ENCODE data around the gene PLAC8L1. TPM values are rescaled to one million over a fixed set of nuclear protein-coding genes. Genes with fewer than 3 reads are reported as not detected.

The PLAC8L1 gene
- total RNA-seq, 5 donors from 2014 or later (not counting 1 experiment from before 2014, with no cell fraction given): 0.43 to 1.4 (median 0.60) TPM; not detected in 2

- H3K27me3 Mint-ChIP-seq: peaks cover 5% of the 10 kb centered on the region in 2 donors
- no peaks in the 10 kb centered on the region for H3K9me3 ChIP-seq
- H3K4me1 Mint-ChIP-seq: no peaks in the 10 kb centered on the region
- H3K36me3 ChIP-seq (ENCODE audit: control insufficient read depth in 2 of 2, extremely low read depth in 1 of 2, insufficient read depth in 1 of 2, low read length in 1 of 2): no peaks in the 10 kb centered on the region
- no peak overlapping the region for H3K27ac ChIP-seq (ENCODE audit: low read length)
- H3K36me3 Mint-ChIP-seq: no peaks in the 10 kb centered on the region
- POLR2A ChIA-PET: no interaction called here
- H3K4me1 ChIP-seq (ENCODE audit: control insufficient read depth in 1 of 2, extremely low read depth in 1 of 2, insufficient read depth in 2 of 2, low read length in 2 of 2): no peaks in the 10 kb centered on the region
- H3K27ac Mint-ChIP-seq: no peak overlapping the region
- H3K4me3 ChIP-seq (ENCODE audit: control insufficient read depth in 1 of 2, extremely low read depth in 1 of 2, low read length in 1 of 2): no peak overlapping the region
- DNase-seq (no peak), ATAC-seq (replicated peaks in 1 of 4) (no peak)
- CTCF ChIA-PET: no interaction called here
- H3K27me3 ChIP-seq (replicated peaks in 1 of 2; ENCODE audit: control insufficient read depth in 2 of 2, extremely low read depth in 1 of 2, insufficient read depth in 2 of 2, low read length in 1 of 2): peaks cover 0 to under 1% of the 10 kb centered on the region in 2 experiments
- H3K4me3 Mint-ChIP-seq: no peak overlapping the region
- 57% methylated on average over 1 of the region's 6 CpGs for WGBS (ENCODE audit: insufficient coverage)
- H3K9me3 Mint-ChIP-seq: peaks cover 0 to 2% (median 0%) of the 10 kb centered on the region in 3 donors
These were observed 36.2 kb downstream of the PLAC8L1 start for GRCh38 chr5:146068977-146069779.

- Mint-ChIP-seq H3K36me3 (no peaks in the 10 kb centered on the region), H3K4me1 (no peaks in the 10 kb centered on the region), H3K27ac (no peak overlapping the region), H3K27me3 (peaks cover 2 to 5% of the 10 kb centered on the region in 2 donors), H3K9me3 (peaks cover 0 to 5% (median 0%) of the 10 kb centered on the region in 3 donors), H3K4me3 (no peak overlapping the region)
- H3K27me3 ChIP-seq (replicated peaks in 1 of 2; ENCODE audit: control insufficient read depth in 2 of 2, extremely low read depth in 1 of 2, insufficient read depth in 2 of 2, low read length in 1 of 2): no peaks in the 10 kb centered on the region
- DNase-seq (no peak), ATAC-seq (replicated peaks in 1 of 4) (no peak)
- no peaks in the 10 kb centered on the region for H3K9me3 ChIP-seq
- no peaks in the 10 kb centered on the region for H3K4me1 ChIP-seq (ENCODE audit: control insufficient read depth in 1 of 2, extremely low read depth in 1 of 2, insufficient read depth in 2 of 2, low read length in 2 of 2)
- H3K36me3 ChIP-seq (ENCODE audit: control insufficient read depth in 2 of 2, extremely low read depth in 1 of 2, insufficient read depth in 1 of 2, low read length in 1 of 2): no peaks in the 10 kb centered on the region
- POLR2A ChIA-PET: no interaction called here
- H3K27ac ChIP-seq (ENCODE audit: low read length): no peak overlapping the region
- WGBS (ENCODE audit: insufficient coverage): 94% methylated on average over 5 of the region's 9 CpGs
- CTCF ChIA-PET: interaction anchor here in 1 of 2 donors (0.6 kb wide), 1 partner anchor 1722 kb away, joined by 3 read pairs; no protein-coding TSS in a partner anchor
- no peak overlapping the region for H3K4me3 ChIP-seq (ENCODE audit: control insufficient read depth in 1 of 2, extremely low read depth in 1 of 2, low read length in 1 of 2)
These were observed 37.2 kb downstream of the PLAC8L1 start for GRCh38 chr5:146068206-146068605.

GRCh38 chr5:146066968-146067367 is 38.4 kb downstream of the PLAC8L1 start:
- CTCF ChIA-PET: no interaction called here

GRCh38 chr5:146060221-146060585 is 45.2 kb downstream of the PLAC8L1 start:
- Histone ChIP-seq H3K4me3 (ENCODE audit: control insufficient read depth in 1 of 2, extremely low read depth in 1 of 2, low read length in 1 of 2) (no peak overlapping the region), H3K27ac (ENCODE audit: low read length) (no peak overlapping the region), H3K27me3 (replicated peaks in 1 of 2; ENCODE audit: control insufficient read depth in 2 of 2, extremely low read depth in 1 of 2, insufficient read depth in 2 of 2, low read length in 1 of 2) (no peaks in the 10 kb centered on the region), H3K9me3 (no peaks in the 10 kb centered on the region), H3K4me1 (ENCODE audit: control insufficient read depth in 1 of 2, extremely low read depth in 1 of 2, insufficient read depth in 2 of 2, low read length in 2 of 2) (no peaks in the 10 kb centered on the region), H3K36me3 (ENCODE audit: control insufficient read depth in 2 of 2, extremely low read depth in 1 of 2, insufficient read depth in 1 of 2, low read length in 1 of 2) (no peaks in the 10 kb centered on the region)
- Mint-ChIP-seq H3K27ac (no peak overlapping the region), H3K27me3 (peaks cover 7 to 14% of the 10 kb centered on the region in 2 donors), H3K9me3 (peaks cover 0 to 5% (median 0%) of the 10 kb centered on the region in 3 donors), H3K4me3 (no peak overlapping the region), H3K36me3 (no peaks in the 10 kb centered on the region), H3K4me1 (no peaks in the 10 kb centered on the region)
- ChIA-PET CTCF (no interaction called here), POLR2A (no interaction called here)
- DNase-seq: no peak
- ATAC-seq (replicated peaks in 1 of 4): no peak
- 87% methylated on average over 3 of the region's 5 CpGs for WGBS (ENCODE audit: insufficient coverage)

More at GRCh38 chr5:146066968-146067367, 38.4 kb downstream of the PLAC8L1 start:
- Mint-ChIP-seq H3K9me3 (peaks cover 0 to 5% (median 0%) of the 10 kb centered on the region in 3 donors), H3K36me3 (no peaks in the 10 kb centered on the region), H3K27me3 (peaks cover 2 to 5% of the 10 kb centered on the region in 2 donors), H3K4me1 (no peaks in the 10 kb centered on the region), H3K27ac (no peak overlapping the region), H3K4me3 (no peak overlapping the region)
- POLR2A ChIA-PET: no interaction called here
- H3K4me3 ChIP-seq (ENCODE audit: control insufficient read depth in 1 of 2, extremely low read depth in 1 of 2, low read length in 1 of 2): no peak overlapping the region
- 100% methylated on average over 3 of the region's 8 CpGs for WGBS (ENCODE audit: insufficient coverage)
- no peak overlapping the region for H3K27ac ChIP-seq (ENCODE audit: low read length)
- no peaks in the 10 kb centered on the region for H3K9me3 ChIP-seq
- DNase-seq (no peak), ATAC-seq (replicated peaks in 1 of 4) (no peak)
- no peaks in the 10 kb centered on the region for H3K27me3 ChIP-seq (replicated peaks in 1 of 2; ENCODE audit: control insufficient read depth in 2 of 2, extremely low read depth in 1 of 2, insufficient read depth in 2 of 2, low read length in 1 of 2)
- no peaks in the 10 kb centered on the region for H3K36me3 ChIP-seq (ENCODE audit: control insufficient read depth in 2 of 2, extremely low read depth in 1 of 2, insufficient read depth in 1 of 2, low read length in 1 of 2)
- H3K4me1 ChIP-seq (ENCODE audit: control insufficient read depth in 1 of 2, extremely low read depth in 1 of 2, insufficient read depth in 2 of 2, low read length in 2 of 2): no peaks in the 10 kb centered on the region

GRCh38 chr5:146059460-146060220 is 45.7 kb downstream of the PLAC8L1 start:
- Histone ChIP-seq H3K36me3 (ENCODE audit: control insufficient read depth in 2 of 2, extremely low read depth in 1 of 2, insufficient read depth in 1 of 2, low read length in 1 of 2) (no peaks in the 10 kb centered on the region), H3K27ac (ENCODE audit: low read length) (no peak overlapping the region), H3K4me1 (ENCODE audit: control insufficient read depth in 1 of 2, extremely low read depth in 1 of 2, insufficient read depth in 2 of 2, low read length in 2 of 2) (no peaks in the 10 kb centered on the region), H3K9me3 (no peaks in the 10 kb centered on the region), H3K4me3 (ENCODE audit: control insufficient read depth in 1 of 2, extremely low read depth in 1 of 2, low read length in 1 of 2) (no peak overlapping the region), H3K27me3 (replicated peaks in 1 of 2; ENCODE audit: control insufficient read depth in 2 of 2, extremely low read depth in 1 of 2, insufficient read depth in 2 of 2, low read length in 1 of 2) (no peaks in the 10 kb centered on the region)
- Mint-ChIP-seq H3K9me3 (peaks cover 0 to 5% (median 0%) of the 10 kb centered on the region in 3 donors), H3K4me3 (no peak overlapping the region), H3K27me3 (peaks cover 7 to 14% of the 10 kb centered on the region in 2 donors), H3K27ac (no peak overlapping the region), H3K4me1 (no peaks in the 10 kb centered on the region), H3K36me3 (no peaks in the 10 kb centered on the region)
- 93% methylated on average over 11 of the region's 22 CpGs for WGBS (ENCODE audit: insufficient coverage)
- CTCF ChIA-PET: no interaction called here
- no peak for ATAC-seq (replicated peaks in 1 of 4)
- POLR2A ChIA-PET: no interaction called here
- no peak for DNase-seq

GRCh38 chr5:146055432-146055831 is 49.9 kb downstream of the PLAC8L1 start:
- H3K4me3 Mint-ChIP-seq: no peak overlapping the region
- POLR2A ChIA-PET: no interaction called here
- DNase-seq: no peak
- H3K4me1 Mint-ChIP-seq: no peaks in the 10 kb centered on the region
- Histone ChIP-seq H3K27me3 (replicated peaks in 1 of 2; ENCODE audit: control insufficient read depth in 2 of 2, extremely low read depth in 1 of 2, insufficient read depth in 2 of 2, low read length in 1 of 2) (no peaks in the 10 kb centered on the region), H3K36me3 (ENCODE audit: control insufficient read depth in 2 of 2, extremely low read depth in 1 of 2, insufficient read depth in 1 of 2, low read length in 1 of 2) (no peaks in the 10 kb centered on the region), H3K4me3 (ENCODE audit: control insufficient read depth in 1 of 2, extremely low read depth in 1 of 2, low read length in 1 of 2) (no peak overlapping the region), H3K4me1 (ENCODE audit: control insufficient read depth in 1 of 2, extremely low read depth in 1 of 2, insufficient read depth in 2 of 2, low read length in 2 of 2) (no peaks in the 10 kb centered on the region), H3K9me3 (no peaks in the 10 kb centered on the region), H3K27ac (ENCODE audit: low read length) (no peak overlapping the region)
- WGBS (ENCODE audit: insufficient coverage): no CpG with 5 or more reads among the region's 2 CpGs
- H3K27ac Mint-ChIP-seq: no peak overlapping the region
- no peaks in the 10 kb centered on the region for H3K9me3 Mint-ChIP-seq
- CTCF ChIA-PET: no interaction called here
- ATAC-seq (replicated peaks in 1 of 4): no peak
- no peaks in the 10 kb centered on the region for H3K36me3 Mint-ChIP-seq
- H3K27me3 Mint-ChIP-seq: peaks cover 9 to 14% of the 10 kb centered on the region in 2 donors

Data from T-cell (primary cell).